Activated CD4-positive, alpha-beta T cell treated with anti-CD3 and anti-CD28 coated beads for 1 hour (primary cell): Measurements from ENCODE around the gene TCN2.
"Not testable (repeated sequence)": the region's sequence is repeated elsewhere in the genome, so short reads cannot be mapped to it uniquely, and the experiment has no call there.

ENCODE experiments used
- DNase-seq: peaks from one replicate; pipeline ENCODE4 v3.0.0-alpha.2; 2020

TCN2 gene

DNA sequence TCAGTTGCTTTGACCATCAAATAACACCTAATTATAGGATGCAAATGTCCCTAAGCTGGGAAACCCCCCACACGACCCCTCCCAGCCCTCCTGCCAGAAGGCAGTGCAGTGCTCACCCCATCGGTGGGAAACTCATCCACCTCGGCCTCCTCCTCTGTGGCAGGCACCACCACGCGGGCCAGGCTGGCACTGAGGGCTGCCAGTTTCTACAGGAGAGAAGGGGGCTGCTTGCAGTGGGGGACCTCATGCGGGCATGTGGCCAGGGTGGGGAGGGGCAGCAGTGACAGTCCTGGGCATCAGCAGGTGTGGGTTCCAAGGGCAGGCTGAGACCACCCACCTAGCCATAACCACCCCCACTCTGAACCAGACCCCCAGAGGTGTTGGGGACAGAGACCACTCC, 26.1 kb upstream of the TCN2 start:
- DNase-seq, result no peak

DNA sequence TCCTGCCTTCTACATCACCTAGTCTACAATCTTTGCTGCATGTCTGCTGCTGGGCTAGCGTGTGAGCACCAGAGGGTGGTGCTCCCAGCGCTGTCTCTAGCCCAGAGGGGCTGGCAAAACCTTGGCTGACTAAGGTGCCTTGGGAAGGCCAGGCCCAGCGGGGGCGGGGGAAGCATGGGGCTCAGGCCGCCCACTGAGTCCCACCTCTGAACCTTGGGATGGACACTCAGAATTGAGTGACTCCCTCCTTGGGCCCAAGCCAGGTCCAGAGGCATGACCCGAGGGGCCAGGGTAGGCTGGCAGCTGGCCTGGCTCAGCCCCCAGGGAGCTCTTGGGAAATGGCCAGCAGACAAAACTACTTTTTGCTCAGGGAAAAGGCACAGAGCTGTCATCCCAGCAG, 24.9 kb upstream of the TCN2 start:
- no peak for DNase-seq

DNA sequence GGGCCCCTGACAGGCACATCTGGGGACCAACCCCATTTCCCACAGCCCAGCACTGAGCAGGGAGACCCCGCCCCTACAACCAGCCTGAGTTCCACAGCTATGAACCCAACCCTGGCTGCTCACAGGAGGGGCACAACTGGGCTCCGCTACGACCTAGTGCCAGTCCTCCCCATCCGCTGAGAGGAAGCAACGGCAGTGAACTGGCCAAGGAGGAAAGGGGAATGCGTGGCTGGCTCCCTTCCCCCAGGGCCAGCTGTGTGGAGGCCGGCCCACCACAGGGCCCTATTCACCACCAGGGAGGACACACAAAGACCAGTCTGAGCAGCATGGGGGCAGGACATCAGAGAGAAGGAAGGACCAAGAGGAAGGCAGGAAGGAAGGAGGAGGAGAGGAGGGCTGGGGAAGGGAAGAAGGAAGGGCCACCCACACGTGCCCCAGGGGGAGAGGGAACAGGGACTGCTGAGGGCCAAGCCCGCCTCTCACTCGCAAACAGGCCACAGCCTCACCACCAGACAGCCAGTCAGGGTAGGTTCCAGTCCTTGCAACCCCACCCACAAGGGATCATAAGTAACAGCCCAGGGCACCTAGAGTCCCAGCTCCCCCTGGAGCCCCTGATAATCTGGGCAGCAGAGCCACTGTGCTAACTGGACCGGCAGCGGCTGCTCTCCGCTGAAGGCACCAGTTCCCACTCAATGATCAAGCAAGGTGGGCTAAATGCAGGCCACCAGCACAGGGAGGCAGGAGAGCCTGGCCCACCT, 24.0 kb upstream of the TCN2 start:
- DNase-seq, result no peak

DNA sequence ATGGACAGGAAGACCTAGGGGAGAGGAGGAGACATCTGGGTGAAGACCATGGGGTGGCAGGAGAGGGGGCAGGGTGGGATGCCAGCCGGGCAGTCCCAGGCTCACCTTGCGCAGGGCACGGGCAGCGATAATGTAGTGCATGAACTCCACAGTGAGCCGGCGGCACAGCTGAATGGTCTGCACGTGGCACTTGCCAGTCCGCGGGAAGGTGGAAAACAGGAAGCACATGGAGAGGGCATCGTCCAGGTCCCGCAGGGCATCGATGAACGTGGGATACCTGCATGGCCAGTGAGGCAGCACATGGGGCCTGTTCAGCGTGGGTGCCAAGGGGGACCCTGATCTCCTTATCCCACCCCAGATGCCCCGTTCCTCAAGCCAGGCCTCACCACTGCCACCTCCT, 22.5 kb upstream of the TCN2 start:
- no peak for DNase-seq

DNA sequence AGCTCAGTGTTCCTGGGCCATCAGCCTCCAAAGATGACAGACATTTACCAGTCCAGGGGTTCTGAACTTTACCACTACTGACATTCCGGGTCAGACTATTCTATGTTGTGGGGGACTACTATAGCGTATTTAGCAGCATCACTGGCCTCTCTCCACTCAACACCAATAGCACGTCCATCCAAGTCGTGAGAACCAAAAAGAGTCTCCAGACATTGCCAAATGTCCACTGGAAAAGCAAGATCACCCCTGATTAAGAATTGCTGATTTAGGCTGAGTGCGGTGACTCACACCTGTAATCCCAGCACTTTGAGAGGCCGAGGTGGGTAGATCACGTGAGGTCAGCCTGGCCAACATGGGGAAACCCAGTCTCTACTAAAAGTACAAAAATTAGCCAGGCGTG, 20.6 kb upstream of the TCN2 start:
- DNase-seq, result no peak

DNA sequence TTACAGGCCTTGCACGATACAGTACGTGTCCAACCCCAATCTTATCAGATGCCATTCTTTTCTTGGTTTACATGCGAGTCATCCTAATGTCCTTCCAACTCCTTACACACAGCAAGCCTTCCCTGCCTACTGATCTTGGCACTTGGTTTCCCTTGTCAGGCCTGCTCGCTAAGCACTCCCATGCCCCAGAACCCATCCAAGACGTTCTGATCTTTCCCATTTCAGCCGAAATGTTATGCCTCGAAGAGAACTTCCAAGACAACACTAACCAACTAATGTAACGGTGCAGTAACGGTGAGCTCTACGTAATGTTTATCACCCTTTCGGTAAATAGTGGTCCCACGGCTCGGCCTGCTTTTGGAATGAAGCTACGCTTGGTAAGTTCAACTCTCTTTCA, 15.8 kb upstream of the TCN2 start:
- DNase-seq, result no peak

DNA sequence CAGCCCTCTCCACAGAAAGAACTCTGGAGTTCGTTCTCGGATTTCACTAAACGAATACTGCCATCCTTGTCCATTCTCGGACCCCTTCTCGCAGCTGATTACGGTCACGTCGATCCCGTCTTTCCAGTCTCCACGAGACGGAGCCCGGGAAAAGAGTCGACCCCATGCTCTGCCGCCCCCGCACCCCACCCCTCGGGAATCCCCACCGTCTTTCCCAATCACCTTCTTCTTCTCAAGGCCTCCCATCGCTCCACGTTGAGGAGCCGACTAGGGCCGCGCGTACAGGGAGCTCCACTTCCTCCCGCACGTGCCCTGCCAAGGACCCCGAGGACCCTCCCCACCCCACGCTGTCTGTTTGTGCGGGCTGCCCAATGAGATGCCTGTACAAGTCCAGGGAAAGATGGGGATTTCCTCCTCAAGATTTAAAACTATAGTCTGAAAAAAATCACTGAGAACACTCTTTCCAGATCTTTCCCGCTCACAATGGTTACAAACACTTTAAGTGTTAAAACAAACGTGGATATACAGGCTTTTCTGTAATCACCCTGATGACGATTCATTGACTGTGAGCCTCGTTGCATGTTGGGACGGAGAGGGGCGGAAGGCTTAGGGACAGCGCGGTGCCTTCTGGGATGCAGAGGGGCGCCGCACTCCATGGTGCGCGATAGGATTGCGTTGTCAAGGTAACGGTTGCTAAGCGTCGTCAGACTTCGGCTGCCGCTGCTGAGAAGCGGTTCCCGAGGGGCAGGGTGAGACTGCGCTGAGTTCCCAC, 15.2 kb upstream of the TCN2 start, which contains the start of gene PES1:
Gene PES1 (minus strand): TSS at position 323 of the 772 bp plus-strand sequence. CDS start 77 bp downstream, at position 246.
- DNase-seq, result peak; percentile 93

DNA sequence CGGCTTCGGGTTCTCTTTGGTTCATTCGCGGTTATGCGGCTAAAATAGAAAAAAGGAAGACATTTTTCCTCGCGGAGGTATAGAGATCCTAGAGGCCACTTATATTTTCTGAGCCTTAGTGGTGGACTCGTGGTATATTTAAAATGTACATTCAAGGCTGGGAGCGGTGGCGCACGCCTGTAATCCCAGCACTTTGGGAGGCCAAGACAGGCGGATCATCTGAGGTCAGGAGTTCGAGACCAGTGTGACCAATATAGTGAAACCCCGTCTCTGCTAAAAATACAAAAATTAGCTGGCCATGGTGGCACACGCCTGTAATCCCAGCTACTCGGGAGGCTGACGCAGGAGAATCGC, 14.6 kb upstream of the TCN2 start:
- not testable (repeated sequence) for DNase-seq

DNA sequence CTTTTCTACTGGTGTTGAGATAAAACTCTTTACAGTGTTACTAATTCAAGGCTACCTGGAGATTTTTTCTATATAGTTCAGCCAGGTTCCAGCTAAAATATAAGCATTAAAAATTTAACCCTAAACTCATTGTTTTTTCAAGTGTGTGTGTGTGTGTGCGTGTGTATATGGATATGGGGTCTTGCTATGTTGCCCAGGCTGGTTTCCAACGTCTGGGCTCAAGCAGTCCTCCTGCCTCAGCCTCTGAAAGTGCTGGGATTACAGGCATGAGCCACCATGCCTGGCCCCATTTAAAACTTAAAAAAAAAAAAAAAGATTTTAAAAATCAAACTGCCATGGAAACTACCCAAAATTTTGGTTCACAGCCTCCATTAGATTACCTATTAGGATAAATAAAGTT, 10.8 kb upstream of the TCN2 start:
- no peak for DNase-seq

DNA sequence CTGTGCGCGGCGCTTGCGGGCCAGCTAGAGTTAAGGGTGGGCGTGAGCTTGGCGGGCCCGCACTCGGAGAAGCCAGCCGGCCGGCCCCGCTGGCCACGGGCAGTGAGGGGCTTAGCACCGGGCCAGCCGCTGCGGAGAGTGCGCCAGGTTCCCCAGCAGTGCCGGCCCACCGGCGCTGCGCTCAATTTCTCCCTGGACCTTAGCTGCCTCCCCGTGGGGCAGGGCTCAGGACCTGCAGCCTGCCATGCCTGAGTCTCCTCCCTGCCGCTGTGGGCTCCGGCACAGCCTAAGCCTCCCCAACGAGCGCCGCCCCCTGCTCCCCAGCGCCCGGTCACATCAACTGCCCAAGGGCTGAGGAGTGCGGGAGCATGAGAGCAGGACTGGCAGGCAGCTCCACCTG, 10.1 kb upstream of the TCN2 start:
- DNase-seq, result no peak

DNA sequence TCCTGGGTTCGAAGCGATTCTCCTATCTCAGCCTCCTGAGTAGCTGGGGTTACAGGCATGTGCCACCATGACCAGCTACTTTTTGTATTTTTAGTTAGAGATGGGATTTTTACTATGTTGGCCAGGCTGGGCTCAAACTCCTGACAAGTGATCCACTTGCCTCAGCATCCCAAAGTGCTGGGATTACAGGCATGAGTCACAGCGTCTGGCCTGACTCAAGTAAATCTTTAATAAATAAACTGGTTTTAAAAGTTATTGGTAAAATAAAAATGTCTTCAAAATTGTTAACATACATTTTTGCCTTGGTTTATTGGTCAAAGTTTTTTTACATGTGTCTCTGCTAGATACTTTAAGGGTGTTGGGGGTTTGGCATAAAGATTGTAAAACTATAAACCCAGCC, 8.0 kb upstream of the TCN2 start:
- no peak for DNase-seq

DNA sequence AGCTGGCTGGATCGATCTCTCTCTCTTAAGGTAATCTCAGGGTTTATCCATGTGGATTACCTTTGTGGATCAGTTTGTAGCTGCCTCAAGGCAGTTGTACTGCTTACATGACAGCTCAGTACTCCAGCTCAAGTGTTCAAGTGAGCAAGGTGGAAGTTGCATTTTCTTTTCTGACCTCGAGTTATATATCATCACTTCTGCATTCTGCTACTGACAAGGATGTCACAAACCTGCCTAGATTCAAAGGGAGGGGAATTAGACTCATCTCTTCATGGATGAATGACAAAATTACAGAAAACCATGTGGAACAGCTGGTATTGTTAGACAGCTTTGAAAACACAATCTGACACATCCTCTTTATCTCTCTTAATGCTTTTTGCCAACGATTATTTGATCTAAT, 6.1 kb upstream of the TCN2 start:
- no peak for DNase-seq

DNA sequence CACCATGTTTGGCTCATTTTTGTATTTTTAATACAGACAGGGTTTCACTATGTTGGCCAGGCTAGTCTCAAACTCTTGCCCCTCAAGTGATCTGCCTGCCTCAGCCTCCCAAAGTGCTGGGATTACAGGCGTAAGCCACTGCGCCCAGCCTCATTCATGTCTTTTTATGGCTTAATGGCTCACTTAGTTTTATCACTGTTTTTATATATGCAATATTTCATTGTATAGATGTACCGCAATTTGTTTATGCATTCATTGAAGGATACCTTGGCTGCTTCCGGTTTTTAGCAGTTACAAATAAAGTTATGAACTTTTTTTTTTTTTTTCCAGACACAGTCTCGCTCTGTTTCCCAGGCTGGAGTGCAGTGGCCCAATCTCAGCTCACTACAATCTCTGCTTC, 5.5 kb upstream of the TCN2 start:
- no peak for DNase-seq

DNA sequence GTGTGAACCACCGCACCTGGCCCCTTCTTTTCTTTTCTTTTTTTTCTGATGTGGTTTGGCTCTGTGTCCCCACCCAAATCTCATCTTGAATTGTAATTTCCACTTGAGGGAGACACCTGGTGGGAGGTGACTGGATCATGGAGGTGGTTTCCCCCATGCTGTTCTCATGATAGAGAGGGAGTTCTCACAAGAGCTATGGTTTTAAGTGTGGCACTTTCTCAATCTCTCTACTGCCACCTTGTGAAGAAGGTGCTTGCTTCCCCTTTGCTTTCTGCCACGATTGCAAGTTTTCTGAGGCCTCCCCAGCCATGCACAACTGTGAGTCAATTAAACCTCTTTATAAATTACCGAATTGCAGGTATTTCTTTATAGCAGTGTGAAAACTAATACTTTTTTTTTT, 4.9 kb upstream of the TCN2 start:
- DNase-seq, result no peak

DNA sequence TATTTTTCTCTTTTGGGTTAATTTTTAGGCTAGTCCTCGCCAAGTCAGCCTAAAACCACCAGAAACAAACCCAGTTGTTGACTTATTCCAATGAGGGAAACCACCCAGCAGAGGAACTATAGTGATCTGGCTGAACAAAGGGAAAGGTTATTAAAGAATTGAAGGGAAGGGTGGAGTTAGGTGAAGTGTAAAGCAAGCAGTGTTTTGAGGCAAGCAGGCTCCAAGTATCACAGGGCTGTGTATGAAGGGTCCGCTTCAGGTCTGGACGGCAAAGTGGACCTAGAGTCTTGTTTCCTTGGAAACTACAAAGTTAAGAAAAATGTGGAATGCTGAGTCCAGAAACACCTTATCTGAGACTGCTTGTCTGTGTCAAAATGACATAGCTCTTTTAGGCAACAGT, 3.2 kb upstream of the TCN2 start:
- DNase-seq, result no peak

DNA sequence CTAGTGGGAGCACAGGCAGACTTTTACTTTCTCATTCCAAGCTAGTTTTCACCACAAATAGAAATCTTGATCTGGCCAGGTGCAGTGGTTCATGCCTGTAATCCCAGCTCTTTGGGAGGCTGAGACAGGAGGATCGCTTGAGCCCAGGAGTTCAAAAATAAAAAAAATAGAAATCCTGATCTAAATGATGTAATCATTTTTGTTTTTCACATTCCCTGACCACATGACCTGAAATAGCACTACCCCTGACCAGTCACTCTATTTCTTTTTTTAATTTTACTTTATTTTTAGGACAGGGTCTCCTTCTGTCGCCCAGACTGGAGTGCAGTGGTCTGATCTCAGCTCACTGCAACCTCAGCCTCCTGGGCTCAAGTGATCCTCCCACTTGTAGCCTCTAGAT, 2.3 kb upstream of the TCN2 start:
- no peak for DNase-seq

DNA sequence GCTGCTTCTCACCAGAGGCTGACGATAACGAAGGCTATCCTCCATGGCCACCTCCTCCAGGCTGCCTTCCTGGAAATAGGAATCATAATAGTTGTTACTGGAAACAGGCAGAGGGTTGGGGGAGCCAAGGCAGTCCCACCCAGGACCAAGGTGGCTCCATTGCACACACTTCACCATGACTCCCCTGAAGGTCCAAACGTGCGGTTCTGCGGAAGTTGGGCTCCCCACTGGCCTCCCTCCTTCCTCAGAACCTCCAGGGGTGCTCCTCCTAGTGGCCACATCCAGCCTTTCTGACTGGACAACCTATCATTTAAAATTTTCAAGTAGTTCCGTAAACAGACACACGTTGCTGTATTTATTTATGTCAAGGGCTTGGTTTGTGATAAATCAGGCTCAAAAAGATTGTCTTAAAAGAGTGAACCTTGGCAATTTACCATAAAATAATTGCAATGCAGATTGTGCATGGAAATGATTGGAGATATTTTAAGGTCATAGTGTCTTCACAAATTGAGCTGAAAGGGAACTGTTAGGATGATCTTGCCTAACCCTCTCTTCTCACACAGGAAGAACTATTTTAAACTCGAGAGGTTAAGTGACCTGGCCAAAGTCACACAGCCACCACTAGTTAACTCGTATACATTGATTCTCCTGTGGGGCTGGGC, 1.4 kb upstream of the TCN2 start:
- no peak for DNase-seq

DNA sequence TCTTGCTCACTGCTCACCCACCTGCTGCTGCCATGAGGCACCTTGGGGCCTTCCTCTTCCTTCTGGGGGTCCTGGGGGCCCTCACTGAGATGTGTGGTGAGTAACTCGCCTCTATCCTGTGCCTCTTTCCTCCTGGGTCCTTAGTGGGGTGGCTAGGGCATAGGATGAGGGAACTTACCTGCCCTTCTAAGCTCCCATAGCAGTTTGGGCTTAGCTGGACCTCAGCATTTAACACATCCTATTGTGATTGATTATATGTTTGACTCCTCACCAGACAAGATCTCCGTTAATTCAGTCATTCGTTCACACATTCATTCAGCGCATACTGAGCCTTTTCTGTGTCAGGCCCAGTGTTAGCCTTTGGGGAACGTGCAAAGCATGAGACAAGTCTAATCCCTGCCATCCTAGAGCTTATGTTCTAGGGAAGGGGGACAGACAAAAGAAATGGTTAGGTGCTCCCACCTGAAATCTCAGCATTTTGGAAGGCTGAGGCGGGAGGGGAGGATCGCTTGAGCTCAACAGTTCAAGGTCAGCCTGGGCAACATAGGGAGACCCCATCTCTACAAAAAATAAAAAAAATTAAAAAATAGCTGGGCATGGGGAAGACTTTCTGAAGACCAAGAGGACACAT, 441 bp downstream of the TCN2 start:
- DNase-seq, result no peak

DNA sequence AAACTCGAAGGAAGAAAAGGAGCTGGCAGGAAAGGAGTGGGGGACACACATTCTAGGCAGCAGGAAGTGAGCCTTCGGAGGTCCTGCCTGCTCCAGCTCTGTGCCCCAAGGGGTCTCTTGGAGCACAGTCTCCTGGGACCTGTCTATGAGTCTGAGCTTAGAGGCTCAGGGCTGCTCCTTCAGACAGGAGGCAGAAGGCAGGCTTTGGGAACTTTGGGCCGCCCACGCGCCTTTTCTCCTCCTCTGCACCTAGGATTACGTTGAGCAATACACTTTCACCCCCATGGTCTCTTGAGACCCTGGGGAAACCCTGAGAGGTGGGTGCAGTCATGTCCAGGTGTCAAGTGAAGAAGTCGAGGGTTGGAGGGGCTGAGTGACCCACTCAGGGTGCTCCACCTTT, 965 bp downstream of the TCN2 start:
- no peak for DNase-seq

DNA sequence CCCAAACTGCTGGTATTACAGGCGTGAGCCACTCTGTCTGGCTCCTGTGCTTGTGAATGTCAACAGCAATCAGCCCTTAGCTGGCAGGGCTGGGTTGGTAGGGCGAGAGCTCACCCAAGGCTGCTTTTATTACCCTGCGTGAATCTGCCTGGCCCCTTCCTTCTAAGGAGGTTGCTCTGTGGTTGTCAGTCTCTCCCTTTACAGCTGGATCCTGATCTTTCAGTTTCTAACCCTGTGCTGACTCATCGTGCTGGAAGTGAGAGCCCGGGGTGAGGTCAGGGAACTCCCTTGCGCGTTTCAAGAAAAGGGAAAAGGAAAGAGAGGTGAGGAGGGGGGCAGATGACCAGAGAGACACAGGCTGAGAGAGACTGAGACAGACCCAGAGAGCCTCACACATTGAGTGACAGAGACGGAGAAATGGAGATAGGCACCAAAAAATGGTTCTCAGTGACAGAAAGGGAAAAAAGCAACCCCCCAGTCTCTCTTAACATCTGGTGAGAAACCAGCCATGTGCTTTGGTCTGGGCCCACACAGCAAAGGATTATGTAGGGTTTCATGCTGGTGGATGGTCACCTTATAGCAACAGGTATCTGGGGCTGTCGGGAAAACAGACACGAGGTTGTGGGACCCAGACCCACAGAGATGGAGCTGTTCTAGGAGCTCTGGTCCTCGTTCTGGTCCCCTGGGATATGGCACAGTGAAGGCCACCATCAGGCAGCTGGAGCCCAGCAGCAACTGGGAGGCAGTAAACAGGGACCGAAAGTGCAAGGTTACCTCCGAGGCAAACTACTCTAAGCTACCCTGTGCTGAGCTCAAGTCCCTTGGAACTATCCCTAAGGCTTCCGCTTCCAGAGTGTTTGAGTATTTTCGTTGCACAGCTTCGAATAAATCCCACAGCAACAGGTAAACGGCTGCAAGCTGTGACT, 2.5 kb downstream of the TCN2 start:
- DNase-seq, result no peak

DNA sequence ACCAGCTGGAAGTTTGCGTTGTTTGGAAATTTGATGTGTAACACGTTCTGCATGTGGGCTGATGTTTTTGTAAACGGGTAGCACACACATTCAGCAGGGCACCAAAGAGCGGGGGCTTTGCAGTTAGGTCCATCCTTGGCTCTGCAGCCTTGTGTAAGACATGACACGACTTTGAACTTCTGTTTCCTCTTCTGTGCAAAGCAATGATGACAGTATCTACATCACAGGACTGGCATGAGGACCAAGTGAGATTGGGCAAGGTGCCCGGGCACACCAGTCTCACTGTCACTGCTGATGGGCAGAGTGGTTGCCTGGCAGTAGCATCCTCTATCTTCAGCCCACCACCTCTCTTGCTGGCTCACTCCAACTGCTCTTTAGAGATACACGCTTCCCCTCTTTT, 3.3 kb downstream of the TCN2 start:
- DNase-seq, result no peak

DNA sequence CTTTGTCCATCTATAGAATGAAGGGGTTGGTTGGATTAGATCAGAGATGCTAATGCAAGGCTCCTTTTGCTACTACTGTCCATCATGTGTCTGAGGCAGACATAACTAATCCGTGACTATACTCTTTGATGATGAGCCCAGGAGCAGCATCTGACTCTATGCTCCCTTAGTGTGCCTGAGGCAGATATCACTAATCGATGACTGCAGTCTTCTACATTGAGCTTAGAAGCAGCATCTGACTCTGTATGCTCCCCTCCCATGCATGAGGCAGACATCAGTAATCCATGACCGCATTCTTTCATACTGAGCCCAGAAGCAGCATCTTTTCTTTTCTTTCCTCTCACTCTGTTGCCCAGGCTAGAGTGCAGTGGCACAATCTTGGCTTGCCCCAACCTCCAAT, 4.2 kb downstream of the TCN2 start:
- DNase-seq, result no peak

DNA sequence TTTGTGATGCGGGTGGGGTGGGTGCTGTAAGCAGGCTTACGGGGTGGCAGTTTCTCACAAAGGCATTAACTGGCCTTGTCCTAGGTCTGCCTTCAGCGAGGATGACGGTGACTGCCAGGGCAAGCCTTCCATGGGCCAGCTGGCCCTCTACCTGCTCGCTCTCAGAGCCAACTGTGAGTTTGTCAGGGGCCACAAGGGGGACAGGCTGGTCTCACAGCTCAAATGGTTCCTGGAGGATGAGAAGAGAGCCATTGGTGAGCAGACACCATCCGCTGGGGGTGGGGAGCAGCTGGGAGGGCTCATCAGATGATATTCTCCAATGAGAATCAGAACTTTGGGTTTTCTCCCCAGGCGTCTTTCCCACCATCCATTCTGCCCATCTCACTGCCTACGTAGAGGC, 5.8 kb downstream of the TCN2 start:
- DNase-seq, result no peak
